PC-3 (cell line): Measurements from ENCODE around the gene MTM1. TPM values are rescaled to one million over a fixed set of nuclear protein-coding genes. Genes with fewer than 3 reads are reported as not detected.

Source experiments
- ATAC-seq: fragments of 200-7000 bp; cut with Tn5 transposase; 2 replicates; pipeline ENCODE4 v1.9.1; 2020; ENCODE audit warnings: mild to moderate bottlenecking, moderate library complexity
- BruUV-seq: library from RNA; stranded (reverse); fragments of 400-500 nt; replicated peaks from 2 replicates; lab custom pipeline; 2021; lab: Mats Ljungman, UMichigan
- CTCF ChIA-PET: fragments of 300-600 bp; sonication (Branson Sonifier 250); formaldehyde crosslinking; loops from one replicate; lab custom pipeline; 2022; ENCODE audit warnings: antibody characterized with exemption; lab: Charles Lee
- POLR2A ChIA-PET: fragments of 300-600 bp; sonication (Branson Sonifier 250); formaldehyde crosslinking; loops from one replicate; lab custom pipeline; 2022; ENCODE audit warnings: antibody characterized with exemption; ENCODE audit not compliant: unreplicated experiment; lab: Charles Lee
- DNase-seq: peaks from one replicate; pipeline ENCODE4 v3.0.0-alpha.2; 2015
- H2AFZ ChIP-seq: fragments of 300-600 bp; sonication (generic); 2 replicates; pipeline ENCODE4 v1.6.0; 2016; ENCODE audit warnings: antibody characterized with exemption, low read length
- H3F3A ChIP-seq: fragments of 300-600 bp; sonication (generic); one replicate; pipeline ENCODE4 v1.6.0; 2017; ENCODE audit warnings: antibody characterized with exemption, low read length, control low read depth, mild to moderate bottlenecking; ENCODE audit not compliant: unreplicated experiment
- H3K27ac ChIP-seq: fragments of 300-600 bp; sonication (generic); 2 replicates; pipeline ENCODE4 v1.5.1; 2016; ENCODE audit warnings: mild to moderate bottlenecking, low read length
- H3K27me3 ChIP-seq: fragments of 300-600 bp; sonication (generic); 2 replicates; pipeline ENCODE4 v1.6.1; 2016; ENCODE audit warnings: low read length, mixed read lengths
- H3K36me3 ChIP-seq: fragments of 300-600 bp; sonication (generic); 2 replicates; pipeline ENCODE4 v1.6.1; 2016; ENCODE audit warnings: low read depth, mixed run types, low read length, mixed read lengths
- H3K4me1 ChIP-seq: fragments of 300-600 bp; sonication (generic); 2 replicates; pipeline ENCODE4 v1.5.1; 2016; ENCODE audit warnings: low read length; ENCODE audit not compliant: insufficient read depth
- H3K4me2 ChIP-seq: fragments of 300-600 bp; sonication (generic); 2 replicates; pipeline ENCODE4 v1.6.0; 2016; ENCODE audit warnings: low read length
- H3K4me3 ChIP-seq: fragments of 300-600 bp; sonication (generic); 2 replicates; pipeline ENCODE4 v1.5.1; 2016; ENCODE audit warnings: mild to moderate bottlenecking, low read length, mixed read lengths
- H3K79me2 ChIP-seq: fragments of 300-600 bp; sonication (generic); 2 replicates; pipeline ENCODE4 v1.6.1; 2017; ENCODE audit warnings: low read length, mixed read lengths
- H3K9ac ChIP-seq: fragments of 300-600 bp; sonication (generic); 2 replicates; pipeline ENCODE4 v1.6.0; 2016; ENCODE audit warnings: mild to moderate bottlenecking, low read length
- H3K9me2 ChIP-seq: fragments of 300-600 bp; sonication (generic); replicated peaks from 2 replicates; pipeline ENCODE4 v1.6.1; 2016; ENCODE audit warnings: mixed run types, low read length, mixed read lengths
- H3K9me3 ChIP-seq: fragments of 300-600 bp; sonication (generic); 2 replicates; pipeline ENCODE4 v1.6.1; 2016; ENCODE audit warnings: low read length, mixed read lengths
- H4K20me1 ChIP-seq: fragments of 300-600 bp; sonication (generic); 2 replicates; pipeline ENCODE4 v1.6.1; 2016; ENCODE audit warnings: low read length, mixed read lengths
- CTCF ChIP-seq: fragments of 300-600 bp; sonication (generic); conservative IDR thresholded peaks from 2 replicates; pipeline ENCODE4 v1.5.1; 2017; ENCODE audit warnings: antibody characterized with exemption, low read depth, mild to moderate bottlenecking, low read length
- EZH2 ChIP-seq: fragments of 300-600 bp; sonication (generic); IDR thresholded peaks from one replicate; pipeline ENCODE4 v1.6.1; 2017; ENCODE audit warnings: antibody characterized with exemption, mild to moderate bottlenecking, low read length; ENCODE audit not compliant: unreplicated experiment
- EZH2phosphoT487 ChIP-seq: fragments of 300-600 bp; sonication (generic); IDR thresholded peaks from 2 replicates; pipeline ENCODE4 v1.6.1; 2018; ENCODE audit warnings: mild to moderate bottlenecking, antibody characterized with exemption, low read length, borderline replicate concordance
- intact Hi-C: fragments of 100-400 bp; cut with micrococcal nuclease; formaldehyde crosslinking; loops from 2 replicates; pipeline ENCODE4 v1.9.0; 2023
- total RNA-seq: library from RNA; depleted of rRNA; stranded (reverse); fragments of >200 nt; gene quantifications from 2 replicates; pipeline ENCODE4 v1.2.3, GENCODE V29; 2014

The MTM1 gene
- total RNA-seq, 1 experiment from 2014 or later: 13.7 TPM

GRCh38 chrX:150692831-150693724 lies 124.7 kb downstream of the MTM1 start, which contains the start of gene MTMR1:
TSS of gene MTMR1 (plus strand) at chrX:150693396. CDS start at chrX:150693531, 135 bp downstream.
- ATAC-seq (peak; percentile 16), DNase-seq (peak; percentile 30)
- H3K79me2 ChIP-seq: peaks cover 52% of the 10 kb centered on the region
- peak within 1 kb of the TSS; percentile 99 for H3K4me2 ChIP-seq
- H3F3A ChIP-seq: peaks cover 9% of the 10 kb centered on the region
- TF ChIP-seq EZH2: no peak
- TF ChIP-seq EZH2phosphoT487: no peak
- no peak for TF ChIP-seq CTCF
- H3K4me3 ChIP-seq: peak within 1 kb of the TSS; percentile 88
- no TSS peak for BruUV-seq
- ChIA-PET CTCF (interaction anchor here (0.6 kb wide), 1 partner anchor 755 kb away, joined by 8 read pairs; the partner anchor contains the start of gene EOLA2), POLR2A (interaction anchor here (1.1 kb wide), 1 partner anchor 330 kb away, joined by 3 read pairs; the partner anchor contains the start of gene MAMLD1)
- H3K27ac ChIP-seq: peak within 1 kb of the TSS; percentile 93
- no peaks in the 10 kb centered on the region for H3K27me3 ChIP-seq
- H2AFZ ChIP-seq: peak within 1 kb of the TSS; percentile 90
- H4K20me1 ChIP-seq: no peaks in the 10 kb centered on the region
- H3K36me3 ChIP-seq: peaks cover 16% of the 10 kb centered on the region; the same call in 1 of the 2 replicates
- no peaks in the 10 kb centered on the region for H3K9me2 ChIP-seq
- intact Hi-C loops: no loop called here
- H3K9me3 ChIP-seq: peaks cover 13% of the 10 kb centered on the region
- peaks cover 46% of the 10 kb centered on the region for H3K4me1 ChIP-seq
- H3K9ac ChIP-seq: peak within 1 kb of the TSS; percentile 76

GRCh38 chrX:150693725-150694574 lies 125.5 kb downstream of the MTM1 start:
- peak overlapping the region; percentile 88 for H3K4me3 ChIP-seq
- peak overlapping the region; percentile 72 for H2AFZ ChIP-seq
- peak overlapping the region; percentile 73 for H3K9ac ChIP-seq
- peaks cover 59% of the 10 kb centered on the region for H3K79me2 ChIP-seq
- H3K9me2 ChIP-seq: no peaks in the 10 kb centered on the region
- H3K9me3 ChIP-seq: peaks cover 13% of the 10 kb centered on the region
- BruUV-seq: TSS peak; percentile 64
- no peaks in the 10 kb centered on the region for H3K27me3 ChIP-seq
- DNase-seq (peak; percentile 91), ATAC-seq (peak; percentile 49)
- ChIA-PET POLR2A (interaction anchor here (1.1 kb wide), 1 partner anchor 331 kb away, joined by 3 read pairs; the partner anchor contains the start of gene MAMLD1), CTCF (interaction anchor here (0.6 to 1.0 kb wide), 2 partner anchors 756 kb away, joined by 6 to 8 read pairs; partner anchors contain the start of gene EOLA2)
- intact Hi-C loops: no loop called here
- H3K36me3 ChIP-seq: peaks cover 18% of the 10 kb centered on the region; the same call in 1 of the 2 replicates
- peak overlapping the region; percentile 93 for H3K27ac ChIP-seq
- peaks cover 37% of the 10 kb centered on the region for H3K4me1 ChIP-seq
- peak overlapping the region; percentile 99 for H3K4me2 ChIP-seq
- TF ChIP-seq CTCF (no peak), EZH2 (no peak), EZH2phosphoT487 (no peak)
- H3F3A ChIP-seq: peaks cover 3% of the 10 kb centered on the region
- no peaks in the 10 kb centered on the region for H4K20me1 ChIP-seq
